Chondrocyte (in vitro differentiated cells): ENCODE results near the gene DPP4. TPM values are rescaled to one million over a fixed set of nuclear protein-coding genes. Genes with fewer than 3 reads are reported as not detected.
A peak's percentile ranks its signal among the peaks of the same experiment; 100 is the strongest.

Experiments used
- DNase-seq: peaks from one replicate; pipeline ENCODE4 v3.0.0; 2021; ENCODE audit warnings: mixed read lengths, low spot score
- H3K27ac Mint-ChIP-seq: one replicate; pipeline ENCODE4 v1.8.0; 2021; ENCODE audit warnings: mild to moderate bottlenecking, moderate library complexity, mixed read lengths; ENCODE audit not compliant: unreplicated experiment
- H3K27me3 Mint-ChIP-seq: 2 replicates; pipeline ENCODE4 v1.8.0; 2021; ENCODE audit warnings: low read depth, mixed read lengths
- H3K36me3 Mint-ChIP-seq: 2 replicates; pipeline ENCODE4 v1.8.0; 2021; ENCODE audit warnings: low read depth, mixed read lengths
- H3K4me1 Mint-ChIP-seq: 2 replicates; pipeline ENCODE4 v1.8.0; 2021; ENCODE audit warnings: low read depth, mild to moderate bottlenecking, mixed read lengths
- H3K4me3 Mint-ChIP-seq: one replicate; pipeline ENCODE4 v1.8.0; 2021; ENCODE audit warnings: mild to moderate bottlenecking, moderate library complexity, mixed read lengths; ENCODE audit not compliant: unreplicated experiment
- H3K9me3 Mint-ChIP-seq: 2 replicates; pipeline ENCODE4 v1.8.0; 2021; ENCODE audit warnings: low read depth, mixed read lengths
- CTCF ChIP-seq: fragments of 200-600 bp; sonication (generic); IDR thresholded peaks from 2 replicates; pipeline ENCODE4 v1.5.0; 2021; ENCODE audit warnings: antibody characterized with exemption, mild to moderate bottlenecking, moderate library complexity
- long read RNA-seq: library from polyadenylated mRNA; stranded (forward); transcript quantifications from one replicate; pipeline ENCODE4 v2.0.0, GENCODE V29; 2021
- total RNA-seq: library from RNA; stranded (reverse); gene quantifications from 3 replicates; pipeline ENCODE4 v1.2.1, GENCODE V29; 2021

Gene DPP4
- 0.42 to 0.60 TPM in 2 of 3 replicates, not detected in the other for total RNA-seq
- long read RNA-seq, partial matches to known transcripts: 0 of 1 reads
- long read RNA-seq, other reads (novel, unspliced or antisense): 1 of 1 reads

- H3K36me3 Mint-ChIP-seq: no peaks in the 10 kb centered on the region
- no peak for DNase-seq
- H3K4me3 Mint-ChIP-seq: peak within 1 kb of the TSS; percentile 71
- no peak within 1 kb of the TSS for H3K27ac Mint-ChIP-seq
- peaks cover 34% of the 10 kb centered on the region for H3K27me3 Mint-ChIP-seq
- peaks cover 32% of the 10 kb centered on the region for H3K4me1 Mint-ChIP-seq
- no peak for TF ChIP-seq CTCF
- H3K9me3 Mint-ChIP-seq: peaks cover 6% of the 10 kb centered on the region
Measured at GRCh38 chr2:162073888-162074631, at the start of gene DPP4. TSS of gene DPP4 (minus strand) at chr2:162074215. CDS start at chr2:162073981, 234 bp downstream.

GRCh38 chr2:162118166-162119031 lies 44.4 kb upstream of the DPP4 start:
- Mint-ChIP-seq H3K36me3 (peaks cover 3% of the 10 kb centered on the region), H3K4me3 (no peak overlapping the region), H3K9me3 (peaks cover 10% of the 10 kb centered on the region), H3K27me3 (peaks cover 11% of the 10 kb centered on the region), H3K27ac (no peak overlapping the region), H3K4me1 (peaks cover 6% of the 10 kb centered on the region)
- no peak for TF ChIP-seq CTCF
- no peak for DNase-seq

- peaks cover 7% of the 10 kb centered on the region for H3K4me1 Mint-ChIP-seq
- no peak for DNase-seq
- H3K27me3 Mint-ChIP-seq: peaks cover 11% of the 10 kb centered on the region
- peaks cover 3% of the 10 kb centered on the region for H3K36me3 Mint-ChIP-seq
- no peak overlapping the region for H3K4me3 Mint-ChIP-seq
- TF ChIP-seq CTCF: no peak
- no peak overlapping the region for H3K27ac Mint-ChIP-seq
- H3K9me3 Mint-ChIP-seq: peaks cover 10% of the 10 kb centered on the region
Measured at GRCh38 chr2:162116352-162116751, 42.3 kb upstream of the DPP4 start.

GRCh38 chr2:162115076-162115475 lies 41.1 kb upstream of the DPP4 start:
- Mint-ChIP-seq H3K9me3 (peaks cover 10% of the 10 kb centered on the region), H3K27me3 (peaks cover 14% of the 10 kb centered on the region), H3K27ac (no peak overlapping the region), H3K36me3 (peaks cover 3% of the 10 kb centered on the region), H3K4me3 (no peak overlapping the region), H3K4me1 (peaks cover 7% of the 10 kb centered on the region)
- no peak for DNase-seq
- no peak for TF ChIP-seq CTCF

- Mint-ChIP-seq H3K27ac (no peak overlapping the region), H3K4me3 (no peak overlapping the region), H3K9me3 (peaks cover 10% of the 10 kb centered on the region), H3K4me1 (peaks cover 7% of the 10 kb centered on the region), H3K36me3 (peaks cover 3% of the 10 kb centered on the region), H3K27me3 (peaks cover 16% of the 10 kb centered on the region)
- DNase-seq: no peak
- TF ChIP-seq CTCF: no peak
Measured at GRCh38 chr2:162114271-162114670, 40.3 kb upstream of the DPP4 start.
